ENCODE results near the gene AMDHD2.

The AMDHD2 gene

DNA sequence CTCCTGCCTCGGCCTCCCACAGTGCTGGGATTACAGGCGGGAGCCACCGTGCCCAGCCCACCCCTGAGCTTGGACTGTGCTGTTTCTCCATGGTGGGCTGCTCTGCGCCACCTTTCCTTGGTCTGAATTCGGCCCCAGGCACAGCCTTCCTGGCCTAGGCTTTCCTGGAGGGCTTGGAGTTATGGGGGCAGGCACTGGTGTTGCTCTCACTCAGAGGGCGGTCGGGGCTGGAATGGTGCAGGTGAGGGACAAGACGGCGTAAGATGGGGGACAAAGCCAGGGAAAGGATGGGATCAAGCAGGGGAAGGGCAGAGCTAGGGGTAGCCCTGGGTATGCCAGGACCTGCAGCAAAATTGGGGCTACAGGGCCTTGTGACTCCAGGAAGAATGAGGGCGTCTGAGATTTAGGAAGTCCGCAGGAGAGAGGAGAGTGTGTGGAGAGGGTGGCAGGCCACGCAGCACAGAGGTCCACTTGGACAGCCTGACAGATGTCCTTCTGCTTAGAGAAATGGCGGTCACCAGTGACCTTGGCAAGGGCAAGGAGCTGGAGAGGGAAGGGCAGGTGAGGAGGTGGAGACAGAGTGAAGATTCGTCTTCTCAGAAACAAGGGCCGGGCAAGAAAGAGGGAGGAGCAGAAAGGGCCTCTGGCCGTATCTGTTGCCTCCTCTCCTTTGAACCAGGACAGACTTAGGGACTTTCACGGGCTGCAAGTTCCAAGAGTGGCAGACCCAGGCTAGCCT lies 8.0 kb upstream of the AMDHD2 start:
- 95% methylated on average over 16 of the region's 17 CpGs for WGBS (ENCODE audit: insufficient coverage)
- Histone ChIP-seq H3K4me1 (ENCODE audit: control extremely low read depth in 1 of 4, control insufficient read depth in 4 of 4, insufficient read depth in 4 of 4, low read length in 3 of 4) (peaks cover 10 to 89% (median 84%) of the 10 kb centered on the region in 4 experiments), H3K9me3 (ENCODE audit: control extremely low read depth in 1 of 5, control insufficient read depth in 4 of 5, insufficient read depth in 2 of 5, low read depth in 1 of 5, low read length in 4 of 5) (no peaks in the 10 kb centered on the region), H3K36me3 (ENCODE audit: control insufficient read depth in 4 of 4, insufficient read depth in 4 of 4, low read length in 3 of 4) (peaks cover 0 to 6% (median 1%) of the 10 kb centered on the region in 4 experiments), H3K27me3 (replicated peaks in 2 of 5; ENCODE audit: control insufficient read depth in 4 of 5, insufficient read depth in 5 of 5, low read length in 4 of 5) (no peaks in the 10 kb centered on the region), H3K27ac (ENCODE audit: insufficient read depth in 1 of 2, low read depth in 1 of 2, low read length in 2 of 2, poor library complexity in 1 of 2, severe bottlenecking in 2 of 2) (no peak overlapping the region), H3K4me3 (ENCODE audit: control insufficient read depth in 1 of 7, extremely low read depth in 1 of 7, insufficient read depth in 4 of 7, low read depth in 2 of 7, low read length in 6 of 7) (no peak overlapping the region)
- ChIA-PET CTCF (interaction anchor here (0.9 to 5.9 kb wide), 3 partner anchors 11 to 73 kb away, joined by 3 to 27 read pairs (median 3); no protein-coding TSS in a partner anchor), POLR2A (no interaction called here)
- DNase-seq = no peak

DNA sequence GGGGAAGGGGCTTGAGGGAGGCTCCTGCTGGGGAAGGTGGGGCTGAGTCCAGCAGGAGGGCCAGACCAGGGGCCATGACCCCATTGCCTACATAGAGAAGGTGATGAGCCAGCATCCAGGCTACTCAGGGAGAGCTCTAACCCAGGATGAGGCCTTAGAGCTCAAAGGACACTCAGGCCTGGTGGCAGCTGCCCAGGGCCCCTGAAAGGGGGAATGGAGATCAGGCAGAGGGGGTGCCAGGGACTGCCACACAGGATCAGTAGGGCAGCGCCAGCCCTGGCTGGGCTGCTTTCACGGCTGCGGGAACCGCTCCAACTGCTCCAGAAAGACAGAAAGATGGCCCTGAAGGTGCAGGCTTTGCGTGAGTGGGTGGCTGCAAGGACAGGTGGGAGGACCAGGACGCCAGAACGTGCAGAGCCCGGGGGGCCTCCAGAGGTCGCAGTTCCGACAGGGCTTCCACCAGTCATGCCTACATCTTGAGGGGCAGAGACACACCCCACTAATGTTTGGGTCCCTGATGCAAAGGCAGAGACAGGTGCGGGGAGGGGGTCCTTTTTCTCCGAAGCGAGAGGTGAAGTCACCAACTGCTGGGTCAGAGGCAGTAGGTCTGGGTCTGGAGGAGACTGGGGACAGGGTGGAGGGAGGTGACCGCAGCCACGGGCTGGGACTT lies 7.3 kb upstream of the AMDHD2 start:
- peak; percentile 42 to 76 (median 70) for DNase-seq
- ChIA-PET CTCF (interaction anchor here (0.9 to 5.9 kb wide), 3 partner anchors 11 to 72 kb away, joined by 3 to 27 read pairs (median 3); no protein-coding TSS in a partner anchor), POLR2A (interaction anchor here (0.8 to 1.0 kb wide), 2 partner anchors 18 to 25 kb away, joined by 3 to 5 read pairs; partner anchors contain the start of gene CEMP1)
- Histone ChIP-seq H3K27me3 (replicated peaks in 2 of 5; ENCODE audit: control insufficient read depth in 4 of 5, insufficient read depth in 5 of 5, low read length in 4 of 5) (no peaks in the 10 kb centered on the region), H3K36me3 (ENCODE audit: control insufficient read depth in 4 of 4, insufficient read depth in 4 of 4, low read length in 3 of 4) (peaks cover 0 to 12% (median 1%) of the 10 kb centered on the region in 4 experiments), H3K4me1 (ENCODE audit: control extremely low read depth in 1 of 4, control insufficient read depth in 4 of 4, insufficient read depth in 4 of 4, low read length in 3 of 4) (peaks cover 10 to 89% (median 84%) of the 10 kb centered on the region in 4 experiments), H3K4me3 (ENCODE audit: control insufficient read depth in 1 of 7, extremely low read depth in 1 of 7, insufficient read depth in 4 of 7, low read depth in 2 of 7, low read length in 6 of 7) (peak overlapping the region in 6 of 7 experiments; percentile 13 to 99 (median 88)), H3K9me3 (ENCODE audit: control extremely low read depth in 1 of 5, control insufficient read depth in 4 of 5, insufficient read depth in 2 of 5, low read depth in 1 of 5, low read length in 4 of 5) (no peaks in the 10 kb centered on the region), H3K27ac (ENCODE audit: insufficient read depth in 1 of 2, low read depth in 1 of 2, low read length in 2 of 2, poor library complexity in 1 of 2, severe bottlenecking in 2 of 2) (peak overlapping the region; percentile 91 to 95)
- WGBS (ENCODE audit: insufficient coverage) = 52% methylated on average over 15 of the region's 15 CpGs

DNA sequence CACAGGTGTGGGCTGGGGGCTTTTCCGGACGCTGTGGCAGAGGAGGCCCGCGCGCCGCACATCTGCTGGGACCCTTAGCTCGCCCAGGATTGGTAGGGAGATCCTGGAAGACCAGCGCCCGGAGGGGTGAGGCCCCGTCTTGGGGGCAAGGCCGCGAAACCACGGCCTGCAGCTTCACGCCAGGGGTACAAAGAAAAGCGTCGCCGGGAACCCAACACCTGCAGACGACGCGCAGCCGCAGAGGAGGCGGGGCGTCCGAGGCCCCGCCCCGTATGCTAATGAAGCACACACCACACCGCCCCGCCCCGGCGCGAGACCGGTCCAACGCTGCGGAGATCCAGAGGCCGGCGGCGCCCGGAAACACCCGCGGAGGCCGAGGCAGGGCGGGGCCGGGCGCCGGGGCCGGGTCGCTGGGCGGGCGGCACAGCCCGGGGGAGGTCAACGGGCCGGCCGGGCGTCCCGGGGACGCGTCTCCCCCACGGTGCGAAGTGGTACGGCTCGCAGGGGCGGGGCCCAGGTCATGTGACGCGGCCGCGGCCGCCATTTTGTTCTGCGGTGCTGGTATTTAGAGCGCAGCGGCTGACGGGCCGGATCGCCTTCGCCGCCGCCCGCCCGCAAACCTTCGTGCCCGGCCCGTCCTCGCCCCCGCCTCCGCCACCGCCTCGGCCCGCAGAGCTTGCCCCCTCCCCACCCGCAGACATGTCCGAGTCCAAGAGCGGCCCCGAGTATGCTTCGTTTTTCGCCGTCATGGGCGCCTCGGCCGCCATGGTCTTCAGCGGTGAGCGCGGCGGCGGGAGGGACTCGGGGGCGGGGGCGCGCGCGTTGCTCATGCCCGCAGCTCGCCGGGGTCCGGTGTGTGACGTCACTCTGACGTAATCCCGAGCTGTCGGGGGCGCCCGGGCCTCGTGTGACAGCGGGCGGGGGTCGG lies 6.5 kb upstream of the AMDHD2 start, which contains the start of gene ATP6V0C:
Gene ATP6V0C, plus strand, starts transcription at position 548 of the 928 bp plus-strand sequence. Its CDS starts 152 bp downstream, at position 700.
- ChIA-PET POLR2A (interaction anchor here (0.8 to 1.0 kb wide), 3 partner anchors 17 to 136 kb away, joined by 3 to 5 read pairs (median 3); partner anchors contain the start of gene CEMP1), CTCF (interaction anchor here (5.9 kb wide), 1 partner anchor 12 kb away, joined by 27 read pairs; no protein-coding TSS in a partner anchor)
- H3K4me3 ChIP-seq (ENCODE audit: control insufficient read depth in 1 of 7, extremely low read depth in 1 of 7, insufficient read depth in 4 of 7, low read depth in 2 of 7, low read length in 6 of 7) = peak within 1 kb of the TSS; percentile 72 to 99 (median 92)
- DNase-seq = peak; percentile 89 to 94 (median 93)
- peaks cover 10 to 89% (median 84%) of the 10 kb centered on the region in 4 experiments for H3K4me1 ChIP-seq (ENCODE audit: control extremely low read depth in 1 of 4, control insufficient read depth in 4 of 4, insufficient read depth in 4 of 4, low read length in 3 of 4)
- peak within 1 kb of the TSS; percentile 91 to 95 for H3K27ac ChIP-seq (ENCODE audit: insufficient read depth in 1 of 2, low read depth in 1 of 2, low read length in 2 of 2, poor library complexity in 1 of 2, severe bottlenecking in 2 of 2)
- H3K36me3 ChIP-seq (ENCODE audit: control insufficient read depth in 4 of 4, insufficient read depth in 4 of 4, low read length in 3 of 4) = peaks cover 0 to 19% (median 1%) of the 10 kb centered on the region in 4 experiments
- H3K9me3 ChIP-seq (ENCODE audit: control extremely low read depth in 1 of 5, control insufficient read depth in 4 of 5, insufficient read depth in 2 of 5, low read depth in 1 of 5, low read length in 4 of 5) = no peaks in the 10 kb centered on the region
- WGBS (ENCODE audit: insufficient coverage) = 1% methylated on average over 105 of the region's 122 CpGs
- no peaks in the 10 kb centered on the region for H3K27me3 ChIP-seq (replicated peaks in 2 of 5; ENCODE audit: control insufficient read depth in 4 of 5, insufficient read depth in 5 of 5, low read length in 4 of 5)

DNA sequence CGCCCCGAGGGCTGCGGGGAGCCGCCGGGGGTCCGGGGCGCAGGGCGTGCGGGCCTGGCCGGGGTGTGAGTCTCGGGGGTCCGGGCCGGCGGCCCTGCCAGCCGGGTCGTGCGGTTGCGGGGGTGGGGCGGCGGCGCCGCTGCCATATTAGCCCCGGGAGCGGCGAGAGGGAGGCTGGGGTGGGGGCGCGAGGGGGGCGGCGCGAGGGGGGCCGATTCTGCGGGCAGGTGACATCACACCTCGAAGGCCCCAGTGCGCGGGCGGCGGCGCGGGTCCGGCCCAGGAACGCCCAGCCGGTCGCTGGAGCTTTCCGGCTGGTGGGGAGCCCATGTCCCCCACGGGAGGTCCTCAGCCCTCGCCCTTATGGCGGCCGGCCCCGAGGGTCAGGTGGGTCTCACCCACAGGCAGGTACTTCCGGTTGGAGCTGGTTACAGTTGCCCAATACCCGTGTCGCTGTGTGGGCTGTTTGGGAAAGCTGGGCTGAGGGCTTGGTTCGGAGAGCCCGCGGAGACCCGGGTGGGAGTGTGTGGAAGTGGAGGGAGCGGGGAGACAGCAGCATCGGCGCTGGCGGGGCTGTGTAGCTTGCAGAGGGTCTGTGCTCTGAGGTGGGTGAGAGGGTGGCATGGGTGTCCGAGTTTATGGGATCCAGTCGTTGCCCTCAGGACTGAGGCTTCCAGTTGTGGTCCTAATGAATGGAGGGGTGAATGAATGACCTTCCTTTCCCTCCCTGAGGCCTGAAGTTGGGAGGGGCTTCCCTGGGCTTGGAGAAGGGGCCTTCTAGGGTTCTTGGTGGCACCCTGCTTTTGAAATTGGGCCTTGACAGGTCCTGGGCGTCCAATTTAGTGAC lies 5.6 kb upstream of the AMDHD2 start:
- Histone ChIP-seq H3K27me3 (replicated peaks in 2 of 5; ENCODE audit: control insufficient read depth in 4 of 5, insufficient read depth in 5 of 5, low read length in 4 of 5) (no peaks in the 10 kb centered on the region), H3K27ac (ENCODE audit: insufficient read depth in 1 of 2, low read depth in 1 of 2, low read length in 2 of 2, poor library complexity in 1 of 2, severe bottlenecking in 2 of 2) (peak overlapping the region; percentile 91 to 95), H3K36me3 (ENCODE audit: control insufficient read depth in 4 of 4, insufficient read depth in 4 of 4, low read length in 3 of 4) (peaks cover 0 to 28% (median 7%) of the 10 kb centered on the region in 4 experiments), H3K9me3 (ENCODE audit: control extremely low read depth in 1 of 5, control insufficient read depth in 4 of 5, insufficient read depth in 2 of 5, low read depth in 1 of 5, low read length in 4 of 5) (no peaks in the 10 kb centered on the region), H3K4me3 (ENCODE audit: control insufficient read depth in 1 of 7, extremely low read depth in 1 of 7, insufficient read depth in 4 of 7, low read depth in 2 of 7, low read length in 6 of 7) (peak overlapping the region; percentile 72 to 99 (median 92)), H3K4me1 (ENCODE audit: control extremely low read depth in 1 of 4, control insufficient read depth in 4 of 4, insufficient read depth in 4 of 4, low read length in 3 of 4) (peaks cover 10 to 89% (median 84%) of the 10 kb centered on the region in 4 experiments)
- CTCF ChIA-PET = interaction anchor here (5.9 kb wide), 1 partner anchor 13 kb away, joined by 27 read pairs; no protein-coding TSS in a partner anchor
- peak in 2 of 3 donors; percentile 34 to 46 for DNase-seq
- WGBS (ENCODE audit: insufficient coverage) = under 1% methylated on average over 47 of the region's 63 CpGs
- POLR2A ChIA-PET = interaction anchor here (0.7 to 1.0 kb wide), 3 partner anchors 13 to 135 kb away, joined by 3 read pairs; partner anchors contain the start of gene CEMP1

DNA sequence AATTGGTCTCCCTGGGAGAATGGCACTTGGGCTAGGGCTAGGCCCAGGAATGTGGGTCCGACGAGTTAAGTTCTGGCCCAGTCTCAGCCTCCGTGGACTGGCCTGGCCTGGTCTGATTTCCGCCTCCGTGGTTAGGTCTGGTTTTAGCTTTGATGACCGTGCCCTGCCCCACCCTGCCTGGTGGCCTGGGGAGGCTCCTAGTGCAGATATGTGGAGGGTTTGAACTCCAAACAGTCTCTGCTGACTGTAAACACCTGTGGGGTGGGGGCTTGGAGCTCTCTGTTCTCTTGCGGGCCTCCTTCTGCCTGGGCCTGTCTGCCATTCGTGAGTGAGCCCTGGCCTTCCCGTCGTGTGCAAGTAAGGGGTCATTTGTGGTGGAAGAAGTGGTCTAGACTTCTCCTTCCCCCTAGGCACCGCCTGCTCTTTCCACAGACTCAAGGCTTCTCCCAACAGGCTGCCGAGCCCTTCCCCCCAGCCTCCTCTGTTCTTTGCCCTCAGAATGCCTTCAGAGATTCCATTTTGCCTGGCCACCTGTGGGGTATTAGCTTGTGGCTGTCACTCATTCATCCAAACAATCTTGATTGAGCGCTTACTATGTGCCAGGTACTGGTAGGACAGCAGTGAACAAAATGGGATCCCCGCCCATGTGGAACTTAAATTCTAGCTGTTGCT lies 4.9 kb upstream of the AMDHD2 start:
- H3K36me3 ChIP-seq (ENCODE audit: control insufficient read depth in 4 of 4, insufficient read depth in 4 of 4, low read length in 3 of 4) = peaks cover 0 to 28% (median 7%) of the 10 kb centered on the region in 4 experiments
- ChIA-PET CTCF (interaction anchor here (0.9 to 1.1 kb wide), 3 partner anchors 8 to 85 kb away, joined by 3 read pairs; no protein-coding TSS in a partner anchor), POLR2A (interaction anchor here (0.7 to 1.0 kb wide), 3 partner anchors 14 to 134 kb away, joined by 3 read pairs; partner anchors contain the start of gene CEMP1)
- no peaks in the 10 kb centered on the region for H3K9me3 ChIP-seq (ENCODE audit: control extremely low read depth in 1 of 5, control insufficient read depth in 4 of 5, insufficient read depth in 2 of 5, low read depth in 1 of 5, low read length in 4 of 5)
- peak in 1 of 3 donors; percentile 25 for DNase-seq
- H3K4me1 ChIP-seq (ENCODE audit: control extremely low read depth in 1 of 4, control insufficient read depth in 4 of 4, insufficient read depth in 4 of 4, low read length in 3 of 4) = peaks cover 10 to 87% (median 81%) of the 10 kb centered on the region in 4 experiments
- H3K27me3 ChIP-seq (replicated peaks in 2 of 5; ENCODE audit: control insufficient read depth in 4 of 5, insufficient read depth in 5 of 5, low read length in 4 of 5) = no peaks in the 10 kb centered on the region
- WGBS (ENCODE audit: insufficient coverage) = 10% methylated on average over 7 of the region's 14 CpGs
- H3K4me3 ChIP-seq (ENCODE audit: control insufficient read depth in 1 of 7, extremely low read depth in 1 of 7, insufficient read depth in 4 of 7, low read depth in 2 of 7, low read length in 6 of 7) = peak overlapping the region; percentile 72 to 99 (median 92)
- peak overlapping the region; percentile 91 to 95 for H3K27ac ChIP-seq (ENCODE audit: insufficient read depth in 1 of 2, low read depth in 1 of 2, low read length in 2 of 2, poor library complexity in 1 of 2, severe bottlenecking in 2 of 2)
